ENCODE results near the gene RBPJL.
A peak's percentile ranks its signal among the peaks of the same experiment; 100 is the strongest.

Gene RBPJL

GRCh38 chr20:45306431-45306982, at the start of gene RBPJL:
Gene RBPJL, plus strand, starts transcription at chr20:45306840. Its CDS starts 83 bp downstream, at chr20:45306923.
- no peak for DNase-seq

- DNase-seq: no peak
Observed at GRCh38 chr20:45257161-45257560, 49.5 kb upstream of the RBPJL start.

- DNase-seq: no peak
Observed at GRCh38 chr20:45257711-45258110, 48.9 kb upstream of the RBPJL start.

GRCh38 chr20:45258259-45258658, 48.4 kb upstream of the RBPJL start:
- DNase-seq: no peak

- no peak for DNase-seq
Observed at GRCh38 chr20:45258664-45259063, 48.0 kb upstream of the RBPJL start.

GRCh38 chr20:45263556-45264266, 42.9 kb upstream of the RBPJL start:
- no peak for DNase-seq

- no peak for DNase-seq
Observed at GRCh38 chr20:45266977-45267376, 39.7 kb upstream of the RBPJL start.

- DNase-seq: no peak
Observed at GRCh38 chr20:45268531-45268930, 38.1 kb upstream of the RBPJL start.

- no peak for DNase-seq
Observed at GRCh38 chr20:45269056-45269455, 37.6 kb upstream of the RBPJL start.

- no peak for DNase-seq
Observed at GRCh38 chr20:45269754-45270270, 36.8 kb upstream of the RBPJL start.

- no peak for DNase-seq
Observed at GRCh38 chr20:45275338-45275737, 31.3 kb upstream of the RBPJL start.

- DNase-seq: no peak
Observed at GRCh38 chr20:45279992-45280391, 26.6 kb upstream of the RBPJL start.

- no peak for DNase-seq
Observed at GRCh38 chr20:45282700-45283550, 23.7 kb upstream of the RBPJL start.

- no peak for DNase-seq
Observed at GRCh38 chr20:45283551-45284057, 23.0 kb upstream of the RBPJL start.

GRCh38 chr20:45288376-45288775, 18.3 kb upstream of the RBPJL start:
- DNase-seq: no peak

GRCh38 chr20:45288860-45289259, 17.8 kb upstream of the RBPJL start:
- no peak for DNase-seq

GRCh38 chr20:45289942-45290676, 16.5 kb upstream of the RBPJL start:
- no peak for DNase-seq

- DNase-seq: peak; percentile 73
Observed at GRCh38 chr20:45290677-45291355, 15.8 kb upstream of the RBPJL start.

GRCh38 chr20:45291526-45291925, 15.1 kb upstream of the RBPJL start:
- DNase-seq: no peak

GRCh38 chr20:45292343-45292742, 14.3 kb upstream of the RBPJL start:
- DNase-seq: no peak

- peak; percentile 59 for DNase-seq
Observed at GRCh38 chr20:45293041-45294002, 13.3 kb upstream of the RBPJL start.

All from fibroblast of upper back skin (primary cell).